Measurements from ENCODE around the gene RAD23B.
"Not testable (repeated sequence)": the region's sequence is repeated elsewhere in the genome, so short reads cannot be mapped to it uniquely, and the experiment has no call there.

RAD23B gene

DNA sequence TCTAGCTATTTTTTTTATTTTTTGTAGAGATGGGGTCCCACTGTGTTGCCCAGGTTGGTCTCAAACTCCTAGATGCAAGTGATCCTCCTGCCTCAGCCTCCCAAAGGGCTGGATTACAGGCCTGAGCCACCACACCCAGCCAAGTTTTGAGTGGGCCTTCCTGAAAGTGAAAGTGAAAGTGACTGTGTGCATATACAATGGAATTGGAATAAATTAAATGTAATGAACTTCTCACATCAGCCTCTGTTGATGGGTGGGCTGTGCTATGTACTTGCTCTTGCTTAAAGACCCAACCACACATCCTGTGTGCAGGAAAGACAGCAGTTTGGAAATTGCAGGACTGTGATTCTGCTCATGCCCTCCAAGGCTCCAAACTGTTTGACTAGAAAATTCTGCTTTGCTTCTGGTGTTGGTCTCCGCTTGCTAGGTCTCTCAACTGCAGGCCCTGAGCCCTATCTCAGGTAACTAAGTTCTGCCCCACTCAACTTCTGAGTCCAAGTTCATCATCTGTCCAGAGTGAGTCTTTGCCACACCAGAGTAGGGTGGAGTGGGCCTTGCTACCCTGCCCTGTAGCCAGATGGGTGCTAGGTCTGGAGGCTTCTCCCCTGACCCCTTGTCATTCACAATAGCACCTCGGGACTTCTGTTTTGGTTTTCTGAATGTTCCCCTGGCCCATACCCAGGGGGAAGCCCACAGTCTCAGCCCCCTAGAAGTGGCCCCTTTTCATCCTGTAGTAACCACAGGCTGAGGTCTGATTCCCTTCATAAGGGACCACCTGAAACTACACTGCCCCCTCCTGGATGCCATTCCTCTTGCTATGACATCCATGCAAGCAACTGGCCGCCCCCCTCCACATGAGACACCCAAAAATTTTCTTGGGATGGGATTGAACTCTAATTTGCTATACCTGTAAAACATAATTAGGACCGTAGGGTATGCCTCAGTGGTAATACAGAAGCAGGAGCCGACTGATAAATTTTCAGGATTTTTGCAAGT lies 36.5 kb upstream of the RAD23B start:
- no peak for DNase-seq (ENCODE audit: insufficient read length, low spot score)
- FAIRE-seq, result no peak
- TF ChIP-seq PAX5 (IDR thresholded peaks at IDR 0.05; ENCODE audit: insufficient read depth, low read length, severe bottlenecking), result no peak
- TF ChIP-seq POLR2AphosphoS5 (IDR thresholded peaks at IDR 0.05; ENCODE audit: low read depth, low read length), result no peak
- TF ChIP-seq POLR2A (IDR thresholded peaks at IDR 0.05; ENCODE audit: low read depth, low read length), result no peak
- no peak for TF ChIP-seq TAF1 (IDR thresholded peaks at IDR 0.05; ENCODE audit: low read depth, low read length)
- TF ChIP-seq SPI1 (IDR thresholded peaks at IDR 0.05; ENCODE audit: low read depth, low read length), result no peak
- no peak for TF ChIP-seq POU2F2 (IDR thresholded peaks at IDR 0.05; ENCODE audit: low read depth, low read length)

DNA sequence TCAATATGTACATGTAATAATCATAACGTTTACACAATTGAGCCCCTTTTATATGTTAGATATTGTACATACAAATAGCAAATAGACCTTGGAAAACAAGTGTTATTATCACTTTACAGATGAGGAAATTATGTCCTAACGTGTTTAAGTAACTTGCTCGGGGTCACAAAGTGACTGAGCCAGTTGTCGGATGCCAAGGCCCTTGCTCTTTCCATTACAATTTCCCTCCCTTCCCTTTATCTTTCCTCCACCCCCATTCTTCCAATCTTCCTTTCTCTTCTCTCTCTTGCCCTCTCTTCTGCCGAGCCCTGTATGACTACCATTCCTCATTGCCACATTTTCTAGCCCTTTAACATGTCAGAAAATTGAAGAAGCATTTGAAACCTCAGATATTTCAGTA lies 34.4 kb upstream of the RAD23B start:
- TF ChIP-seq POLR2AphosphoS5 (IDR thresholded peaks at IDR 0.05; ENCODE audit: low read depth, low read length), result no peak
- TF ChIP-seq POU2F2 (IDR thresholded peaks at IDR 0.05; ENCODE audit: low read depth, low read length), result no peak
- no peak for TF ChIP-seq POLR2A (IDR thresholded peaks at IDR 0.05; ENCODE audit: low read depth, low read length)
- TF ChIP-seq SPI1 (IDR thresholded peaks at IDR 0.05; ENCODE audit: low read depth, low read length), result no peak
- TF ChIP-seq PAX5 (IDR thresholded peaks at IDR 0.05; ENCODE audit: insufficient read depth, low read length, severe bottlenecking), result no peak
- TF ChIP-seq TAF1 (IDR thresholded peaks at IDR 0.05; ENCODE audit: low read depth, low read length), result no peak
- FAIRE-seq (no peak), DNase-seq (ENCODE audit: insufficient read length, low spot score) (no peak)

DNA sequence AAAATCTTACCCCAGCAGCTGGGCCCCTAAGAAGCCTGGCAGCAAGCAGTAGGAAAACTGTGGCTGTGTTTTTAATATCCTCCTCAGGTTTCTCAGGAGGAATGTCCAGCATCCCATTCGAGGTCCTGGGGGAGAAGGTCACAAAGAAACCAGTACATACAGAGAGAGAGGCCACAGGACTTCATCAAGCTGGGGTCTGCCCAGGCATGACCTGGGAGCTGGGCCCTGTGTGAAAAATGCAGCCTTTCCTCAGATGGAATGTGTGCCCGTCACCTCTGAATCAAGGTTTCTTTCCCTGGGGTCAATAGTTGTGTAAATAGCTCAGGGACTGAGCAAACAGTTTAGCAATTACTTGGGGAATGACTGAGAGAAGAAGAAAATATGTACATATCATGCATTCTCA lies 33.9 kb upstream of the RAD23B start:
- FAIRE-seq (no peak), DNase-seq (ENCODE audit: insufficient read length, low spot score) (no peak)
- TF ChIP-seq POLR2AphosphoS5 (IDR thresholded peaks at IDR 0.05; ENCODE audit: low read depth, low read length) (no peak), PAX5 (IDR thresholded peaks at IDR 0.05; ENCODE audit: insufficient read depth, low read length, severe bottlenecking) (no peak), POU2F2 (IDR thresholded peaks at IDR 0.05; ENCODE audit: low read depth, low read length) (no peak)

DNA sequence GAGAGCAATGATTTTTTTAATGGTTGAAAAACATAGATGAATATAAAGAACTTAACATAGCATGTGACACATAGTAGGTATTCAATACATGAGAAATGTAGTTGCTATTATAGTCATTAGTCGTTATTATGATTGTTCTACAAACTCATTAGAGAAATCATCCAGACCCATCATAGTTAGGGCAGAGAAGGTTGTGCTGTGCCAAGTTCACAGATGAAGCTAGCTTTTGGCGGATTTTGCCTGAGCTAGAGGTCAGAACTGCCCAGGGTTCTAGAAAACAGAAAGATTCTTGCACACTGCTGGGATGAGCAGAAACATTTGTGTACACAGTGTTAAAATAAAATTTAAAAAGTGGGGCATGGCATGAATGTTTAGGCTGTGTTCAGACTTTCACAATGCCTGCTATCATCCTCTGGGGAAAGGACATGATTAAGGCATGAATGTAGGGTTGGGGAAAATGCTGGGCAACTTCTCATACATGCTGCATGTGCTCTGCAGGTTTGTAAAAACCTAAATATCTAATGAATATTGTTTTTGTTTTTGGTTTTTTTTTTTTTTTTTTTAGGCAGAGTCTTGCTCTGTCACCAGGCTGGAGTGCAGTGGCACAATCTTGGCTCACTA lies 33.3 kb upstream of the RAD23B start:
- TF ChIP-seq POLR2AphosphoS5 (IDR thresholded peaks at IDR 0.05; ENCODE audit: low read depth, low read length), result no peak
- TF ChIP-seq TAF1 (IDR thresholded peaks at IDR 0.05; ENCODE audit: low read depth, low read length), result no peak
- no peak for TF ChIP-seq SPI1 (IDR thresholded peaks at IDR 0.05; ENCODE audit: low read depth, low read length)
- no peak for TF ChIP-seq PAX5 (IDR thresholded peaks at IDR 0.05; ENCODE audit: insufficient read depth, low read length, severe bottlenecking)
- no peak for TF ChIP-seq POU2F2 (IDR thresholded peaks at IDR 0.05; ENCODE audit: low read depth, low read length)
- no peak for TF ChIP-seq POLR2A (IDR thresholded peaks at IDR 0.05; ENCODE audit: low read depth, low read length)
- no peak for FAIRE-seq
- no peak for DNase-seq (ENCODE audit: insufficient read length, low spot score)

DNA sequence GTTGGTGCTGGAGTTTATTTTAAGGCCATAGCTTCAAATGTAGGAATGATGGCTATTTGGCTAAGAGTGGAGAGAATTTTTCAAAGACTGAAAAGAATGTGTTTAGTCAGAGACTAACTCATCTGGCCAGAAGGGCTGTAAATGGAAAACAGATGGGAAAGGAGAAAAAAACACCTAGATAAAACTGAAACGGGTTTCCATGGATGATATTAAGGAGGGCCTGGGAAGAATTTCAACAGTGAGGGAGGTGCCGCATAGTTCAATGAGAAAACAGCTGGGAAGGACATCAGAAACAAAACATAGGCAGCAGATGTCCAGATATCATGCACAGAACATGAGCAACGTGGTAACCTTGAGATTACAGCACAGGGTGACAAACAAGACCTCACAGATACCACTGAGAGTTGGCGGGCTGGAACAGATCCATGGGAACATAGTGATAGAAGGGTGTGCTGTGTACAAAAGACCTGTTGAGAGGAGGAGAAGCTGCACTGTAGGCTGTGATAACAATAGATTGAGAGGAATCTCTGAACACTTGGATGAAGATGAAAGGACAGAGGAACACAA lies 31.2 kb upstream of the RAD23B start:
- no peak for TF ChIP-seq TAF1 (IDR thresholded peaks at IDR 0.05; ENCODE audit: low read depth, low read length)
- TF ChIP-seq POU2F2 (IDR thresholded peaks at IDR 0.05; ENCODE audit: low read depth, low read length), result no peak
- no peak for TF ChIP-seq PAX5 (IDR thresholded peaks at IDR 0.05; ENCODE audit: insufficient read depth, low read length, severe bottlenecking)
- no peak for TF ChIP-seq SPI1 (IDR thresholded peaks at IDR 0.05; ENCODE audit: low read depth, low read length)
- TF ChIP-seq POLR2AphosphoS5 (IDR thresholded peaks at IDR 0.05; ENCODE audit: low read depth, low read length), result no peak
- no peak for TF ChIP-seq POLR2A (IDR thresholded peaks at IDR 0.05; ENCODE audit: low read depth, low read length)
- FAIRE-seq (no peak), DNase-seq (ENCODE audit: insufficient read length, low spot score) (no peak)

DNA sequence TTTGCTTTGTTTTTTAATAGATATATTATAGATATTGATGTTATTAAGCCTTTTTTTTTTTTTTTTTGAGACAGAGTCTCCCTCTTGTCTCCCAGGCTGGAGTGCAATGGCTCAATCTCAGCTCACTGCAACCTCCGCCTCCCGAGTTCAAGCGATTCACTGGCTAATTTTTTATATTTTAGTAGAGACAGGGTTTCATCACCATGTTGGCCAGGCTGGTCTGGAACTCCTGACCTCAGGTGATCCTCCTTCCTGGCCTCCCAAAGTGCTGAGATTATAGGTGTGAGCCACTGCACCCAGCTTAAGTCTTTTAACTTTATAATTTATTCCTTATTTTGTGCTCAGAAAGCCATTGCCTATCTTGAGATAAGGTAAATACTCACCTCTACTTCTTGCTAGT lies 24.2 kb upstream of the RAD23B start:
- TF ChIP-seq TAF1 (IDR thresholded peaks at IDR 0.05; ENCODE audit: low read depth, low read length) (no peak), POU2F2 (IDR thresholded peaks at IDR 0.05; ENCODE audit: low read depth, low read length) (no peak), SPI1 (IDR thresholded peaks at IDR 0.05; ENCODE audit: low read depth, low read length) (no peak), POLR2AphosphoS5 (IDR thresholded peaks at IDR 0.05; ENCODE audit: low read depth, low read length) (no peak), PAX5 (IDR thresholded peaks at IDR 0.05; ENCODE audit: insufficient read depth, low read length, severe bottlenecking) (no peak), POLR2A (IDR thresholded peaks at IDR 0.05; ENCODE audit: low read depth, low read length) (no peak)
- FAIRE-seq, result no peak
- DNase-seq (ENCODE audit: insufficient read length, low spot score), result no peak

DNA sequence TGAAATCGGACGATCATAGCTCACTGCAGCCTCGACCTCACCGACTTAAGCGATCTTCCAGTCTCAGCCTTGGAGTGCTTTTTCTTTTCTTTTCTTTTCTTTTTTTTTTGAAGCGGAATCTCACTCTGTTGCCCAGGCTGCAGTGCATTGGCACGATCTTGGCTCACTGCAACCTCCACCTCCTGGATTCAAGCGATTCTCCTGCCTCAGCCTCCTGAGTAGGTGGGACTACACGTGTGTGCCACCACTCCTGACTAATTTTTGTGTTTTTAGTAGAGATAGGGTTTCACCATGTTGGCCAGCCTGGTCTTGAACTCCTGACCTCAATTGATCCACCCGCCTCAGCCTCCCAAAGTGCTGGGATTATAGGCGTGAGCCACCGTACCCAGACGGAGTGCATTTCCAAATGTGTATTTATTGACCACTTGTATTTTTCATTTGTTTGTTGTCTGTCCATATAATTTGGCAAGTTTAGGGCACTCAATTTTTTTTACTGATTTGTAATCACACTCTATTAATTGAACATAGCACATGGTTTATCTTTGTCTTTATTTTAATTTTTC lies 23.2 kb upstream of the RAD23B start:
- not testable (repeated sequence) for DNase-seq (ENCODE audit: insufficient read length, low spot score); FAIRE-seq

DNA sequence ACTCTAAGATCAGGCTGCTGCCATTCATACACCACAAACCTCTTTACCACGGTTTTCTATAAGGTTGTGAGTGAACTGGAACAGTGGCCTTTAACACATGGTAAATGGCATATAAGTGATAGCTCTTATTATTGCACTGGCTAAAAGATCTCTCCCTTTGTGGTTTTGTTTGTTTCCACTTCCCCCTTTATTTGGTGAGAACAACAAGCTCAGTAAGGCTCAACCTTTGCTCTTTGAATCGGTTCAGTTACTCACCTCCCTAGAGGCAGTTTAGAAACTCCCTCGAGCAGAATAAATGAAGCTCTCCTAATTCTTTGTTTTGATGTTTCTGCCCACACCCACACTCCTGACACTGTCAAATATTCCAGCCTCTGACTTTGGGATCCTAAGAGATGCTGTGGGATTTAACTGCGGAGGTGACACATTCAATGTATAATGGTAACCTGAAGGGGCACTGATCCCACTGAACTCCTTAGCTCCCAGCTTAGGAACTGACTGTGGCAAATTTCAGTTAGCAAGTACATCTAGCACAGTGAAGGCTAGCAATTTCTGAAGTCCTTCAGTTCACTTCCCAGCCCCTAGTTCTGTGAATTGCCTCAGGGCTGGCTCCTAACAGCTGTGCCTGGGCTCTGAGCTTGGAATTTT lies 22.5 kb upstream of the RAD23B start:
- DNase-seq (ENCODE audit: insufficient read length, low spot score) (peak; percentile 30), FAIRE-seq (peak; percentile 90)
- TF ChIP-seq POLR2AphosphoS5 (IDR thresholded peaks at IDR 0.05; ENCODE audit: low read depth, low read length) (no peak), SPI1 (IDR thresholded peaks at IDR 0.05; ENCODE audit: low read depth, low read length) (peak; percentile 97)

DNA sequence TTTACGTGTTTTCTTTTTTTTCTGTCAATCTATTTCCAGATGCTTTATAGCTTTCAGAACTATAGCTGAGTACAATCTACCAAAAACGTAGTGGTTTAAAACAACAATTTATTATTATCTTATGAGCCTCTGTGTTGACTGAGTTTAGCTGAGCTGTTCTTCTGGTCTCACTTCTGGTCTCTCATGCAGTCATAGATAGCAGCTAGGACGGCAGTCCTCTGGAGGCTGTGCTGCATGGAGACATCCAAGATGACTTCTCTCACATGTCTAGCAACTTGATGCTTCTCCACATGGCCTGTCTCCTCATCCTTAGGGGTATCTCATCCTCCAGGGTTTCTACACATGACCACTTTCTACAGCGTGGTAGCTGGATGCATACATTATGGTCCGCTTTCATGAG lies 22.0 kb upstream of the RAD23B start:
- no peak for TF ChIP-seq SPI1 (IDR thresholded peaks at IDR 0.05; ENCODE audit: low read depth, low read length)
- DNase-seq (ENCODE audit: insufficient read length, low spot score) (no peak), FAIRE-seq (peak; percentile 83)

Measured in GM12891 (cell line).